Vagina (tissue), 2 donors: ENCODE data around the gene NAALADL1.

Source experiments
- POLR2A ChIP-seq, 2 donors: fragments of 450-650 bp; IDR thresholded peaks; one replicate each; pipeline ENCODE4 v1.6.1; 2017; ENCODE audit warnings: antibody characterized with exemption in 2 of 2, mild to moderate bottlenecking in 2 of 2, moderate library complexity in 2 of 2
- POLR2AphosphoS5 ChIP-seq, 2 donors: sonication (generic); formaldehyde crosslinking; IDR thresholded peaks; one replicate each; pipeline ENCODE4 v1.9.0; 2017; ENCODE audit warnings: antibody characterized with exemption in 2 of 2, mild to moderate bottlenecking in 2 of 2, low read depth in 1 of 2; ENCODE audit not compliant: insufficient read depth in 1 of 2
- TF ChIP-seq, protein P1 (sequence below), 3 experiments: fragments of 450-650 bp in 2 of 3; fragments of 200-600 bp in 1 of 3; sonication (generic) in 1 of 3; IDR thresholded peaks; one replicate each; pipeline ENCODE4 v1.5.1; 2017 to 2019; ENCODE audit warnings: antibody characterized with exemption in 3 of 3, mild to moderate bottlenecking in 2 of 3, moderate library complexity in 2 of 3

DNA sequence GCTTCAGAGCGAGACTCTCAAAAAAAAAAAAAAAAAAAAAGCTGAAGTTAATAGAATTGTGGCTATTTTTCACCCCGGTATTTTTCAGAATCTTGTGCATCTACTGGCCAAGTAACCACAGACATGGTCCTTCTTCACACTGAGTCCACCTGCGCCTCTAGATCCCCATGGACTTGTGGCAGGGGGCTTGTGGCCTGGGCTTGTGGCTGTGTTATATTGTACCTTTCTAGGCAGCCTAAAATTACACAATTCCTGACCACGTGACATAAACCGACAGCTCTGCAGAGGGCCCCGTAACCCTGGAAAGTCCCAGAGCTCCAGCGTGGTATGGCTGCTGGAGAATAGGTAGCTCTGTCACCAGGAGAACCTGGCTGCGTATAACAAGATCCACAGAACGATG lies 10.9 kb upstream of the NAALADL1 start:
- TF ChIP-seq, protein P1, sequence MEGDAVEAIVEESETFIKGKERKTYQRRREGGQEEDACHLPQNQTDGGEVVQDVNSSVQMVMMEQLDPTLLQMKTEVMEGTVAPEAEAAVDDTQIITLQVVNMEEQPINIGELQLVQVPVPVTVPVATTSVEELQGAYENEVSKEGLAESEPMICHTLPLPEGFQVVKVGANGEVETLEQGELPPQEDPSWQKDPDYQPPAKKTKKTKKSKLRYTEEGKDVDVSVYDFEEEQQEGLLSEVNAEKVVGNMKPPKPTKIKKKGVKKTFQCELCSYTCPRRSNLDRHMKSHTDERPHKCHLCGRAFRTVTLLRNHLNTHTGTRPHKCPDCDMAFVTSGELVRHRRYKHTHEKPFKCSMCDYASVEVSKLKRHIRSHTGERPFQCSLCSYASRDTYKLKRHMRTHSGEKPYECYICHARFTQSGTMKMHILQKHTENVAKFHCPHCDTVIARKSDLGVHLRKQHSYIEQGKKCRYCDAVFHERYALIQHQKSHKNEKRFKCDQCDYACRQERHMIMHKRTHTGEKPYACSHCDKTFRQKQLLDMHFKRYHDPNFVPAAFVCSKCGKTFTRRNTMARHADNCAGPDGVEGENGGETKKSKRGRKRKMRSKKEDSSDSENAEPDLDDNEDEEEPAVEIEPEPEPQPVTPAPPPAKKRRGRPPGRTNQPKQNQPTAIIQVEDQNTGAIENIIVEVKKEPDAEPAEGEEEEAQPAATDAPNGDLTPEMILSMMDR (IDR thresholded peaks at IDR 0.05) = no peak
- TF ChIP-seq POLR2A (IDR thresholded peaks at IDR 0.05) = no peak
- TF ChIP-seq POLR2AphosphoS5 (IDR thresholded peaks at IDR 0.05; ENCODE audit: insufficient read depth in 1 of 2, low read depth in 1 of 2) = no peak
